ENCODE data around the gene MTMR3.

The MTMR3 gene

GRCh38 chr22:29867851-29868250 lies 15.1 kb upstream of the MTMR3 start:
- no peak for DNase-seq (ENCODE audit: low read depth)
- TF ChIP-seq CTCF (IDR thresholded peaks at IDR 0.05; ENCODE audit: control insufficient read depth, insufficient read depth, low read depth, low read length, missing control alignments) = no peak

GRCh38 chr22:29870574-29870973 lies 12.4 kb upstream of the MTMR3 start:
- H3K4me3 ChIP-seq (ENCODE audit: control insufficient read depth, low read depth, low read length) = no peak overlapping the region
- no peak for TF ChIP-seq CTCF (IDR thresholded peaks at IDR 0.05; ENCODE audit: control insufficient read depth, insufficient read depth, low read depth, low read length, missing control alignments)
- no peak for DNase-seq (ENCODE audit: low read depth)

More at GRCh38 chr22:29867851-29868250, 15.1 kb upstream of the MTMR3 start:
- H3K4me3 ChIP-seq (ENCODE audit: control insufficient read depth, low read depth, low read length) = no peak overlapping the region

GRCh38 chr22:29871684-29872083 lies 11.3 kb upstream of the MTMR3 start:
- no peak for TF ChIP-seq CTCF (IDR thresholded peaks at IDR 0.05; ENCODE audit: control insufficient read depth, insufficient read depth, low read depth, low read length, missing control alignments)
- DNase-seq (ENCODE audit: low read depth) = no peak

GRCh38 chr22:29872144-29872893 lies 10.7 kb upstream of the MTMR3 start:
- no peak for DNase-seq (ENCODE audit: low read depth)
- no peak for TF ChIP-seq CTCF (IDR thresholded peaks at IDR 0.05; ENCODE audit: control insufficient read depth, insufficient read depth, low read depth, low read length, missing control alignments)

More at GRCh38 chr22:29871684-29872083, 11.3 kb upstream of the MTMR3 start:
- H3K4me3 ChIP-seq (ENCODE audit: control insufficient read depth, low read depth, low read length) = no peak overlapping the region

GRCh38 chr22:29872989-29873388 lies 10.0 kb upstream of the MTMR3 start:
- TF ChIP-seq CTCF (IDR thresholded peaks at IDR 0.05; ENCODE audit: control insufficient read depth, insufficient read depth, low read depth, low read length, missing control alignments) = no peak
- no peak for DNase-seq (ENCODE audit: low read depth)
- no peak overlapping the region for H3K4me3 ChIP-seq (ENCODE audit: control insufficient read depth, low read depth, low read length)

More at GRCh38 chr22:29872144-29872893, 10.7 kb upstream of the MTMR3 start:
- no peak overlapping the region for H3K4me3 ChIP-seq (ENCODE audit: control insufficient read depth, low read depth, low read length)

GRCh38 chr22:29873943-29874342 lies 9.0 kb upstream of the MTMR3 start:
- no peak overlapping the region for H3K4me3 ChIP-seq (ENCODE audit: control insufficient read depth, low read depth, low read length)
- no peak for DNase-seq (ENCODE audit: low read depth)
- no peak for TF ChIP-seq CTCF (IDR thresholded peaks at IDR 0.05; ENCODE audit: control insufficient read depth, insufficient read depth, low read depth, low read length, missing control alignments)

All from AG09309 (cell line).